PC-9 (cell line): ENCODE measurements around the gene ATF1. TPM values are rescaled to one million over a fixed set of nuclear protein-coding genes. Genes with fewer than 3 reads are reported as not detected.
"Not testable (repeated sequence)": the region's sequence is repeated elsewhere in the genome, so short reads cannot be mapped to it uniquely, and the experiment has no call there.

ENCODE experiments used
- BruUV-seq: library from RNA; stranded (reverse); fragments of 400-500 nt; replicated peaks from 2 replicates; lab custom pipeline; 2021; lab: Mats Ljungman, UMichigan
- CTCF ChIA-PET: fragments of 300-600 bp; sonication (Branson Sonifier 250); formaldehyde crosslinking; loops from one replicate; lab custom pipeline; 2022; ENCODE audit warnings: antibody characterized with exemption; lab: Charles Lee
- POLR2A ChIA-PET: fragments of 300-600 bp; sonication (Branson Sonifier 250); formaldehyde crosslinking; loops from one replicate; lab custom pipeline; 2022; ENCODE audit warnings: antibody characterized with exemption; ENCODE audit not compliant: unreplicated experiment; lab: Charles Lee
- DNase-seq, 2 experiments: peaks; one replicate each; pipeline versions ENCODE4 v3.0.0 to v3.0.0-alpha.2; 2015 to 2022; ENCODE audit warnings: mixed read lengths in 1 of 2
- H2AFZ ChIP-seq: fragments of 200-600 bp; sonication (generic); 2 replicates; pipeline ENCODE4 v1.8.1; 2017; ENCODE audit warnings: antibody characterized with exemption
- H3F3A ChIP-seq: fragments of 200-600 bp; sonication (generic); 2 replicates; pipeline ENCODE4 v1.8.1; 2017; ENCODE audit warnings: antibody characterized with exemption, mild to moderate bottlenecking, low read depth; ENCODE audit not compliant: insufficient read depth
- H3K27ac ChIP-seq: fragments of 200-600 bp; sonication (generic); 2 replicates; pipeline ENCODE4 v1.6.1; 2016; ENCODE audit warnings: mixed run types
- H3K27me3 ChIP-seq: fragments of 200-600 bp; sonication (generic); 2 replicates; pipeline ENCODE4 v1.6.1; 2016; ENCODE audit warnings: low read depth, mixed run types; ENCODE audit not compliant: insufficient read depth
- H3K36me3 ChIP-seq: fragments of 200-600 bp; sonication (generic); 2 replicates; pipeline ENCODE4 v1.6.1; 2016; ENCODE audit warnings: low read depth, mixed run types
- H3K4me1 ChIP-seq: fragments of 200-600 bp; sonication (generic); replicated peaks from 2 replicates; pipeline ENCODE4 v1.6.1; 2016; ENCODE audit warnings: mixed run types; ENCODE audit not compliant: insufficient read depth
- H3K4me2 ChIP-seq: fragments of 200-600 bp; sonication (generic); 2 replicates; pipeline ENCODE4 v1.6.1; 2017; ENCODE audit warnings: mixed run types
- H3K4me3 ChIP-seq: fragments of 200-600 bp; sonication (generic); 2 replicates; pipeline ENCODE4 v1.6.1; 2016; ENCODE audit warnings: mixed run types
- H3K79me2 ChIP-seq: fragments of 200-600 bp; sonication (generic); 2 replicates; pipeline ENCODE4 v1.6.1; 2017; ENCODE audit warnings: low read depth, mixed run types
- H3K9me2 ChIP-seq: fragments of 200-600 bp; sonication (generic); 2 replicates; pipeline ENCODE4 v1.8.1; 2017; ENCODE audit warnings: mild to moderate bottlenecking; ENCODE audit not compliant: insufficient read depth
- H3K9me3 ChIP-seq: fragments of 200-600 bp; sonication (generic); 2 replicates; pipeline ENCODE4 v1.8.1; 2016; ENCODE audit warnings: low read depth; ENCODE audit not compliant: insufficient read depth
- H4K20me1 ChIP-seq: fragments of 200-600 bp; sonication (generic); 2 replicates; pipeline ENCODE4 v1.8.1; 2017; ENCODE audit not compliant: insufficient read depth
- CTCF ChIP-seq: fragments of 200-600 bp; sonication (generic); conservative IDR thresholded peaks from 2 replicates; pipeline ENCODE4 v1.6.1; 2017; ENCODE audit warnings: mixed run types, antibody characterized with exemption, mild to moderate bottlenecking, moderate library complexity
- EZH2 ChIP-seq: fragments of 200-600 bp; sonication (generic); IDR thresholded peaks from 2 replicates; pipeline ENCODE4 v1.8.0; 2017; ENCODE audit warnings: antibody characterized with exemption, low read depth
- intact Hi-C: fragments of 100-400 bp; cut with micrococcal nuclease; formaldehyde crosslinking; loops from one replicate; pipeline ENCODE4 v1.10.0; 2022; ENCODE audit not compliant: unreplicated experiment
- total RNA-seq: library from RNA; stranded (reverse); gene quantifications from 2 replicates; pipeline ENCODE4 v1.2.3, GENCODE V29; 2021

The ATF1 gene
- total RNA-seq, 1 experiment from 2014 or later: 37.9 TPM

- no TSS peak for BruUV-seq
- peaks cover 48% of the 10 kb centered on the region for H3K36me3 ChIP-seq
- CTCF ChIA-PET: no interaction called here
Observed at GRCh38 chr12:50799908-50800307, 36.0 kb downstream of the ATF1 start.

GRCh38 chr12:50803230-50803875 is 39.5 kb downstream of the ATF1 start:
- intact Hi-C loops: no loop called here
- no peak overlapping the region for H3K27ac ChIP-seq
- CTCF ChIA-PET: no interaction called here

More at GRCh38 chr12:50799908-50800307, 36.0 kb downstream of the ATF1 start:
- Histone ChIP-seq H3K27me3 (no peaks in the 10 kb centered on the region), H4K20me1 (no peaks in the 10 kb centered on the region), H3K4me2 (no peak overlapping the region), H3K4me3 (no peak overlapping the region), H3F3A (0 out of 2 replicates have a peak, but pooled peaks cover 5% of the 10 kb centered on the region), H3K4me1 (no peaks in the 10 kb centered on the region), H3K9me2 (no peaks in the 10 kb centered on the region), H2AFZ (no peak overlapping the region), H3K9me3 (peaks cover 25% of the 10 kb centered on the region), H3K27ac (no peak overlapping the region), H3K79me2 (no peaks in the 10 kb centered on the region)
- intact Hi-C loops: no loop called here
- POLR2A ChIA-PET: no interaction called here
- DNase-seq: no peak
- no peak for TF ChIP-seq CTCF
- no peak for TF ChIP-seq EZH2

GRCh38 chr12:50806176-50806575 is 42.3 kb downstream of the ATF1 start:
- Histone ChIP-seq H3K27me3 (no peaks in the 10 kb centered on the region), H3K79me2 (no peaks in the 10 kb centered on the region), H2AFZ (no peak overlapping the region), H3K9me2 (no peaks in the 10 kb centered on the region), H3K4me1 (no peaks in the 10 kb centered on the region), H3K9me3 (peaks cover 2% of the 10 kb centered on the region; the same call in 1 of the 2 replicates), H3K36me3 (0 out of 2 replicates have a peak, but pooled peaks cover 15% of the 10 kb centered on the region), H3F3A (0 out of 2 replicates have a peak, but pooled peaks cover 5% of the 10 kb centered on the region), H3K4me2 (no peak overlapping the region), H3K27ac (no peak overlapping the region), H4K20me1 (no peaks in the 10 kb centered on the region), H3K4me3 (no peak overlapping the region)
- no peak for DNase-seq
- TF ChIP-seq CTCF (no peak), EZH2 (no peak)
- CTCF ChIA-PET: no interaction called here
- no TSS peak for BruUV-seq
- intact Hi-C loops: no loop called here
- POLR2A ChIA-PET: no interaction called here

More at GRCh38 chr12:50803230-50803875, 39.5 kb downstream of the ATF1 start:
- Histone ChIP-seq H3K9me3 (peaks cover 25% of the 10 kb centered on the region), H3F3A (0 out of 2 replicates have a peak, but pooled peaks cover 5% of the 10 kb centered on the region), H3K4me2 (no peak overlapping the region), H3K4me1 (no peaks in the 10 kb centered on the region), H3K79me2 (no peaks in the 10 kb centered on the region), H3K9me2 (no peaks in the 10 kb centered on the region), H3K4me3 (no peak overlapping the region), H3K27me3 (no peaks in the 10 kb centered on the region), H2AFZ (no peak overlapping the region), H3K36me3 (peaks cover 31% of the 10 kb centered on the region), H4K20me1 (no peaks in the 10 kb centered on the region)
- DNase-seq: no peak
- POLR2A ChIA-PET: no interaction called here
- TF ChIP-seq EZH2 (no peak), CTCF (no peak)
- no TSS peak for BruUV-seq

GRCh38 chr12:50809131-50809530 is 45.2 kb downstream of the ATF1 start:
- H3K4me3 ChIP-seq, DNase-seq, intact Hi-C loops, H3K4me2 ChIP-seq, H3K9me3 ChIP-seq, H3K4me1 ChIP-seq, H3K9me2 ChIP-seq, H3K27me3 ChIP-seq, H2AFZ ChIP-seq, BruUV-seq, POLR2A ChIA-PET, CTCF ChIA-PET, H3F3A ChIP-seq, H4K20me1 ChIP-seq, H3K79me2 ChIP-seq, H3K27ac ChIP-seq: not testable (repeated sequence)
- H3K36me3 ChIP-seq: peaks cover 10% of the 10 kb centered on the region; the same call in 1 of the 2 replicates

- H3K36me3 ChIP-seq: peaks cover 27% of the 10 kb centered on the region
- H3K4me1 ChIP-seq, H3F3A ChIP-seq, H3K4me2 ChIP-seq, H3K27ac ChIP-seq, H3K4me3 ChIP-seq, CTCF ChIA-PET, H3K9me3 ChIP-seq, DNase-seq, H2AFZ ChIP-seq, H4K20me1 ChIP-seq, H3K9me2 ChIP-seq, intact Hi-C loops, H3K27me3 ChIP-seq, H3K79me2 ChIP-seq, BruUV-seq: not testable (repeated sequence)
- POLR2A ChIA-PET: interaction anchor here (0.6 kb wide), 1 partner anchor 50 kb away, joined by 6 read pairs; no protein-coding TSS in a partner anchor
Observed at GRCh38 chr12:50814921-50815320, 51.0 kb downstream of the ATF1 start.
